Skeletal muscle cell (primary cell): ENCODE results near the gene FAM83G.
"Not testable (repeated sequence)": the region's sequence is repeated elsewhere in the genome, so short reads cannot be mapped to it uniquely, and the experiment has no call there.

ENCODE experiments used
- DNase-seq: peaks from one replicate; pipeline ENCODE4 v3.0.0-alpha.2; 2010; ENCODE audit warnings: low read depth
- H3K4me3 ChIP-seq: 2 replicates; pipeline ENCODE4 v1.5.1; 2011; ENCODE audit warnings: low read depth, mild to moderate bottlenecking, control low read depth, low read length, moderate library complexity

FAM83G gene

DNA sequence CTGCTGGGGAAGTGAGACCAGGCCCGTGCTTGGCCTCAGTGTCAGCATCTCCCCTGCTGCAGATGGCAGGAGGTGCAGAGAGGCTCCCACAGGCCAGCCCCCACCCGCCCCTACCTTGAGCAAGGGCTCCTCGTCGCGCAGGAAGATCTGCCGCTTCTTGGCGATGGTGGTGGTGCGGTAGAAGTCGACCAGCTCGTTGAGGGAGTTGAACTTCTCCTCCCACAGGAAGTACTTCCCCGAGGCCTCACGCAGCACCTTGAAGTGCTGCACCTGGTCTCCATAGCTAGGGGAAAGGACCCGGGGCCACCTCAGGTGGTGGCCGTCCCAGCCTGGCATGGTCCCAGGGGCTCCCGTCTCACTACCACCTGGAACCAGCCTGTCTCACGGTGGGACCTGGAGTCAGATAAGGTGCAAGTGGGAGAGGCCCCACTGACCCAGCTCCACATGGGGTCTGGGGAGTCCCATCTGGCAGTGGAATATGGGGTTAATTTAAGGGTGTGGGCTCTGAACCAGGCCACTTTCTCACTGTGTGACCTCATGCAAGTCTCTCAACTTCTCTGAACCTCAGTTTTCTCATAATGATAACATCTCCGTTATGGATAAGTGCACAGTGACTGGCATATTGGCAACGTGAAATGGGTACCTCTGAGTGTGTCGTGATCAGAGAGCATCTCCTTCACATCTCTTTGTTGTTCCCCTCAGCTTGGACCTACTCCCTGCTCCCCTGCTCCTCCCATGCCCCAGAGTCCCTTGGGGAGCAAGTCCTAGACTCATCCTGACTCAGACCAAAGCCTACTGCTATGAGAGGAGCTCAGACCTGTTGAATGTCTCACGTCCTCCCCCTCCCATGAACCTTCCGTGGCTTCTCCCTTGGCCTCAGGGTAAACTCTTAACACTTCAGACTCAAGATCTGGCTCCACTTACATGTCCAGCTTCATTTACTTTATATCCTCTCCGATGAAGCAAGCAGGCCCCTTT, 19.8 kb upstream of the FAM83G start:
- no peak overlapping the region for H3K4me3 ChIP-seq
- no peak for DNase-seq

GRCh38 chr17:19023209-19023999, 18.8 kb upstream of the FAM83G start:
- no peak overlapping the region for H3K4me3 ChIP-seq
- no peak for DNase-seq

DNA sequence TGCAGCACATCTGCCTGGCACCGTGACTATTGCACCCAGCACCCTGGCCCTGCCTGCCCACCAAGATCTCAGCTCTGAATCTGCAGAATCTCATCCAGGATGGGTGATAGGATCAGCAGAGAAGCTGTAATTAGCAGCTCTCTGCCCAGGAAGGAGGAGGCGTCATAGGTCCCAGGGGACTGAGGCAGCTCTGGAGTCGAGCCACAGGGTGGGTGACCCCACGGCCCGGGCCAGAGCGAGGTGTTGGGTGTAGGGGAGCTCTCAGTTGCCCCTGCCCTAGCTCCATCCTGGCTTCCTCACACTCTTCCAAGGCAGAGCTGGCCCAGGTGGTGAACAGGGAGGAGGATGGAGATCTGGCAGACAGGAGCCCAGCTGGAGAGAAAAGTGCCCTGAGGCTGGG, 18.2 kb upstream of the FAM83G start:
- DNase-seq: no peak
- H3K4me3 ChIP-seq: no peak overlapping the region

DNA sequence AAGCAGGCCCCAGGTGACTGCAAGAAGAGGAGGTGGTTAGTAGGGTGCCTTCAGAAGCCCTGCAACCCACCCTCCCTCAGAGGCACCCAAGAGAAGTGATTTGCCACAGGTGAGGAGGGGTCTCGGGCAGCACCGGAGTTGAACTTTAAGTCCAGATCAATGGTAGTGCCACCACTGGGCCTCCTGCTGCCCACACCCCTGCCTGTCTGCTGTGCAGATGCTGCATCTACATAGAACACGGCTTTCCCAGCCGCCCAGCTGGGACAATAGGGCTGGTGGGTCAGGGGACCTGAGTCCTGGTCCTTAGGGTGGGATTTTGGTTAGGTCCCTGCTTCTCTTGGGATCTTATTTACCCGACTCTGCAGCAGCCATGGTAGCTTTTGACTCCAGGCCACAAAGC, 17.6 kb upstream of the FAM83G start:
- no peak overlapping the region for H3K4me3 ChIP-seq
- no peak for DNase-seq

GRCh38 chr17:19021622-19022083, 17.1 kb upstream of the FAM83G start:
- DNase-seq: no peak
- H3K4me3 ChIP-seq: no peak overlapping the region

DNA sequence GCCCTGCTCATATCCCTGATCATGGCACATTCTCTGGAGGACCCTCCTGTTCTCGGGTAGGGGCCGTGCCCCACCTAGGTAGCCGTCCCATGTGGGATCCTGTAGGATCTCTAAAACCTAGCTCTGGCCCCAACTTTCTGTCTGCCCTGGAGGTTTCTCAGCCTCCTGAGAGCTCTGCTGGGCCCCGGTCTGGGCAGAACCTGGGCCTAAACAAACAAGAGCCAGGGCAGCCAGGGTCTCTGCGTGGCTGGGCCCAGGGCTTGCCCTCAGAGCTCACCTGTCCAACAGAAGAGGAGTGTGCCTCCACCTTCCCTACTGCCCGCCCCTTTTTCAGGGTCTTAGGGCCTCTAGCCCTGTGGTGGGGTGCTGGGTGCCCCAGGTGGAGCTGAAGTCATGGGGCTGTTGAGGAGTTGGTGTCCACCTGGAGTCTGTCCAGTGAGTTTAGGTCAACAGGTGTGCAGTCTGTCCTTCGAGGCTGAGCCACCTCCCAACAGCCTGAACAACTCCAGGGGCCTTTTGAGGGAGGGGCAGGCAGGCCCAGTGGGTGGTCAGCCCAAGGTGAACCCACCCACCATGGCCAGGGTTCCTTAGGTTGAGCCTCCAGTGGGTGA, 16.6 kb upstream of the FAM83G start:
- not testable (repeated sequence) for DNase-seq, H3K4me3 ChIP-seq

DNA sequence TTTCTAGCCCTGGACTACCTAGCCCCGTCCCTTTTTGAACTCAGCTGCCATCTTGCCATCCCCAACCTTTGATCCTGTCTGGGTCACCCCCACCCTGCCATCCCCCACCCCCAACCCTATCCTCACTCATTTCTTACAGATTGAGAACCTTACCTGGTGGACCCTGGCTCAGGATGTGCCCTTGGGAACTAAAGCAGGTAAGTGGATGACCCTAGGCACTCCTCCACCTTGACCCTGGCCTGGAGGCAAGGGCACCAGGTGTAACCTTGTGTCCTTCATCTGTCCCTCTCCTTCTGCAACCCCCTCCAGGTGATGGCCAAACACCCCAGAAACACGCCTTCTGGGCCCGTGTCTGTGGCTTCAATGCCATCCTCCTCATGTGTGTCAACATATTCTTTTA, 15.5 kb upstream of the FAM83G start:
- no peak overlapping the region for H3K4me3 ChIP-seq
- no peak for DNase-seq

DNA sequence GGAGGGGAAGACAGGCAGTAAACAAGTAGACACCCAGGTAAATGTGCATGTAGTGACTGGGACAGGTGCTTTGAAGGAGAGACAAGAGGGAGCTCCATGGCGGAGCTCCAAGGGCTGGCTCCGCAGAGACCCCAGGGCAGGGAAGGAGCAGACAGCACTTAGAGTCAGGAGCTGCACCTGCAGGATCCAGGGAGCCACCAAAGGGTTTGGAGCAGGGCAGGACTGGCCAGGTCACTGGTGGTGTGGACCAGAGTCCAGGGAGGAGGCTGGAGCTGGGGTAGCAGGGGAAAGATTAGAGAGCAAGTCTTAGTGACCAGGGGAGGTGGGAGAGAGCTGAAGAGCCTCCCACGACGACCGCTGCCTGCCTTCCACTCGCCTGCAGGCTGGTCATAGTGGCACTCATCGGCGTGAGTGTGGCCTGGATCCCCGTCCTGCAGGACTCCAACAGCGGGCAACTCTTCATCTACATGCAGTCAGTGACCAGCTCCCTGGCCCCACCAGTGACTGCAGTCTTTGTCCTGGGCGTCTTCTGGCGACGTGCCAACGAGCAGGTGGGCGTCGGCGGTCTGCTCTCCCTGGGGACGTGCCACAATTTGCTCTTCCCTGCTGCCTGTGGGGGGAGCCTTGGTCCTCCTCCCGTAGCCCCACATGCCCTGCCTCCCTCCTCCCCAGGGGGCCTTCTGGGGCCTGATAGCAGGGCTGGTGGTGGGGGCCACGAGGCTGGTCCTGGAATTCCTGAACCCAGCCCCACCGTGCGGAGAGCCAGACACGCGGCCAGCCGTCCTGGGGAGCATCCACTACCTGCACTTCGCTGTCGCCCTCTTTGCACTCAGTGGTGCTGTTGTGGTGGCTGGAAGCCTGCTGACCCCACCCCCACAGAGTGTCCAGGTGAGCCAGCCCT, 14.7 kb upstream of the FAM83G start:
- no peak overlapping the region for H3K4me3 ChIP-seq
- no peak for DNase-seq

- H3K4me3 ChIP-seq: no peak overlapping the region
- no peak for DNase-seq
Observed at GRCh38 chr17:19018600-19018950, 14.0 kb upstream of the FAM83G start.

- no peak overlapping the region for H3K4me3 ChIP-seq
- DNase-seq: no peak
Observed at GRCh38 chr17:19017804-19018599, 13.4 kb upstream of the FAM83G start.

DNA sequence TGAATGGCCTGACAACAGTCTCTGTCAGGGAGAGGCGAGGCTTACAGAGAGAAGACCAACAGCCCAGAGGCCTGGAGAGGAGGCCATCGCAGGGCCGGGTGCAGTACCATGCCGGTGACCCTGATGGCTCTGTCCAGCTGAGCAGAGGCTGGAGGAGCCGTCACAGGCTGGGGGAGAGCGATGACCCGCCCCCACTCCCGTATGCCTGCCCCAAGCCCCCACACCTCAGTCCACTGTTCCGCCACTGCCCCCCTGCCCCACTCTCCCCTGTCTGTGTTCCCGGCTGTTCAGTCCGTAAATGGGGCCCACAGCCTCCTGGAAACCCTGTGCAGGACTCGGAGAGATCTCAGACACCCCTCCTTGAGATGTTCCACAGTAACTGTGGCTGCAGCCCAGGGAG, 12.8 kb upstream of the FAM83G start:
- no peak for DNase-seq
- no peak overlapping the region for H3K4me3 ChIP-seq

GRCh38 chr17:19016881-19017280, 12.3 kb upstream of the FAM83G start:
- DNase-seq: no peak
- H3K4me3 ChIP-seq: no peak overlapping the region

DNA sequence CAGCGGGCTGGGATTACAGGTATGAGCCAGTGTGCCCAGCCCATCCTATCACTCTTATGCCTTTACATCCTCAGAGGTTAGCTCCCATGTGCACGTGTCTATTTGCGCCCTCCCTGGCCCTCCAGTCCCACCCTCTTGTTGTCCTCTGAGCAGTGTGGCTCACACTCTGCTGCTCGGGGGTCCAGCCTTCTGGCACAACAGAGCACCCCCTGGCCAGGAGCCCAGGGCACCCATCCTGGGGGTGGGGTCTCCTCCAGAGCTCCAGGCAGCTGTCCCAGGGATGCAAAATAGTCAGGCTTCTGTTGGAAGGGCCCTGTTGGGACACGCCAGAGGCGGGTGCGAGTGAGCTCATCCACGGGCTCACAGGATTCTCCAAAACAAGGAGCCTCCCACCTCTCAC, 11.7 kb upstream of the FAM83G start:
- no peak overlapping the region for H3K4me3 ChIP-seq
- DNase-seq: no peak

DNA sequence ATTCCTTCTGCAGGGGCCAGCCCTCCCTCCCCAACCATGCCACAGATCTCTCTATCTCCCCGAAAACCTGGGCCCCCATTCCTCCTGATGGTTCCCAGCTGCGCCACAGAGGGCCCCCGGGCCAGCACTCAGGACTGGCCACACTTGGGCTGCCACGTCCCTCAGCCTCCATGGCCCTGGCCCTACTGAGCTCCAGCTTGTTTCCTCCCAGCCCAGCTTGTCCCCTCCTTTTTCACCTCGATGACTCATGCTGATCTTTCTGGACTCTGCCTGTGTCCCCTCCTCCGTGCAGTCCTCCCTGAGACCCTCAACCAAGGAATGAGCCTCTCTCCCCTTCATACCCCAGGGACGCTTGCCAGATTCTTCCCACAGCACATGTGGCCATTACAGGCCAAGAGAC, 10.9 kb upstream of the FAM83G start:
- DNase-seq: no peak
- no peak overlapping the region for H3K4me3 ChIP-seq

DNA sequence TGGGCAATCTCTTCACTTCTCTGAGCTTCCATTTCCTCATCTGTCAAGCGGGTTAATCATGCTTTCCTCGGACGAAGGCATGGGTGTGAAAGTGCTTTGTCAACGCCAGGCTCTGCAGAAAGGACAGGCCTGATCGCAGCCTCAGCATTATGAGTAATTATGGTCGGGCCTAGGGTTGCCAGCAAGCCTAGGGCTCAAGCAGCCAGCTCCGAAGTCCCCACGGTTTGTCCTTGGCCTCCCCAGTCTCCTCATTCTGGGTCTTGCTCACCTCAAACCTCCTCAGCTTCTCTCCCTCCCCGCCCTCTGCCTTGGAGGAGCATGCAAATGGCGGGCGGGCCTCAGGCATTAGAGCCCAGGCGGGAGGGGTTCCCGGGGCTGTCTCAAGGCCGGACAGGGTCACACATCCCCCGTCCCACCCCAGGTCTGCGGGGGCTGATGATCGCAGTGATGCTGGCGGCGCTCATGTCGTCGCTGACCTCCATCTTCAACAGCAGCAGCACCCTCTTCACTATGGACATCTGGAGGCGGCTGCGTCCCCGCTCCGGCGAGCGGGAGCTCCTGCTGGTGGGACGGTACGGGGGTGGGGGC, 10.2 kb upstream of the FAM83G start:
- H3K4me3 ChIP-seq: no peak overlapping the region
- DNase-seq: no peak

DNA sequence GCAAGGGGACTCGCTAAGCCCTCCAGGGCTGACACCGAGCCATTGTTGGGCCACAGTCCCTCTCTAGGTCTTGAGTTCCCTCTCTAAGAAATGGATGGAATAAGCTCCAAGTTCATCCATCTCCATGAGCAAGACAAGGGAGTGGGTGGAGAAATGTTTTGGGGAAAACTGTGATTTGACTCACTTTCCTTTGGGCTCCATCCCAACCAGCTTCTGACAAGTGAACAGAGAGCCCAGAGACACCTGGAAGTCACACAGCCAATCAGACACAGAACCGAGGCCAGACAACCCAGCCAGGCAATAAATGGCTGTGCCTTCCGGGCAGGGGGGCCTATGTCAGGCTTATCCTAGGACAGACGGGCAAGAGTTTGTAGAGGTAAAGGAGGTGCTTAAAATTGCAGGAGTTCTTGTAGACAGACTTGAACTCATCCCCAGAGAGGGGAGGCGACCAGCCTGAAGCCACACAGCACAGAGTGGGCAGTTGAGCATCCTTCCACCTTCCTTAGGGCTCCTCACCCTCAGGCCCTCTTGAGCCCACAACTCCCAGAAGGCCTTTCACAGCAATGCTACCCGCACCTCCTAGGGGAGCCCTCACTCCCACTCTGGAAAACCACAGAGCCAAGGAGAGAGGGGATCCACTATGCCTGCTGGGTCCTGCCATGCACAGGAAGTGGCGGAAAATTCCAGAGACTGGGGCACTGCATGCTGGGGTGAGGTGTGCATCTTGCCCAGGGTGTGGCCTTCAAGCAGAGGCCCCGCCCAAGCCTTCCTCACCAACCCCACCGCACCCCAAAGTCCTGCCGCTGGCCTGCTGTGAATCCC, 9.5 kb upstream of the FAM83G start:
- no peak overlapping the region for H3K4me3 ChIP-seq
- no peak for DNase-seq

GRCh38 chr17:19013226-19013625, 8.7 kb upstream of the FAM83G start:
- H3K4me3 ChIP-seq: no peak overlapping the region
- DNase-seq: no peak
